HCT116 (cell line): ENCODE results near the gene SLC2A13. TPM values are rescaled to one million over a fixed set of nuclear protein-coding genes. Genes with fewer than 3 reads are reported as not detected.
"Not testable (repeated sequence)": the region's sequence is repeated elsewhere in the genome, so short reads cannot be mapped to it uniquely, and the experiment has no call there.

Source experiments
- ATAC-seq: fragments of 200-7000 bp; cut with Tn5 transposase; 2 replicates; pipeline ENCODE4 v1.9.1; 2020; ENCODE audit warnings: mild to moderate bottlenecking, moderate library complexity
- BruUV-seq: library from RNA; stranded (reverse); fragments of 400-500 nt; replicated peaks from 2 replicates; lab custom pipeline; 2021; lab: Mats Ljungman, UMichigan
- CTCF ChIA-PET: fragments of 300-600 bp; sonication (Branson Sonifier 250); formaldehyde crosslinking; loops from one replicate; lab custom pipeline; 2021; ENCODE audit warnings: antibody characterized with exemption; lab: Charles Lee
- POLR2A ChIA-PET: fragments of 300-600, 350-600 bp; sonication (Branson Sonifier 250); formaldehyde crosslinking; loops from one replicate; lab custom pipeline; 2021; ENCODE audit warnings: antibody characterized with exemption; lab: Charles Lee
- RAD21 ChIA-PET, 2 experiments: fragments of 300-600 bp; sonication (Branson Sonifier 250); formaldehyde crosslinking; loops; one replicate each; lab custom pipeline; 2023; ENCODE audit warnings: low total read pairs in 2 of 2; ENCODE audit not compliant: uncharacterized antibody in 2 of 2, unreplicated experiment in 2 of 2, low non-redundant PET in 1 of 2; lab: Charles Lee
- DNase-seq: peaks from one replicate; pipeline ENCODE4 v3.0.0-alpha.2; 2010; ENCODE audit warnings: low read depth, low spot score
- H2AFZ ChIP-seq: fragments of 200-600 bp; shearing (Covaris generic), sonication (generic); 2 replicates; pipeline ENCODE4 v1.6.1; 2017; ENCODE audit warnings: low read depth, mixed run types, mixed read lengths, antibody characterized with exemption, low read length; ENCODE audit not compliant: poor library complexity, severe bottlenecking
- H3K27ac ChIP-seq: 2 replicates; pipeline ENCODE4 v1.5.1; 2012; ENCODE audit warnings: low read depth, low read length
- H3K27me3 ChIP-seq: fragments of 200-600 bp; sonication (generic); 2 replicates; pipeline ENCODE4 v1.6.1; 2016; ENCODE audit warnings: mixed run types, low read length, mixed read lengths; ENCODE audit not compliant: insufficient read depth
- H3K36me3 ChIP-seq, 2 experiments: fragments of 200-500 bp in 1 of 2; fragments of 200-600 bp in 1 of 2; sonication (Bioruptor generic) in 1 of 2; sonication (generic) in 1 of 2; 2 replicates each; pipeline versions ENCODE4 v1.5.1 to v1.6.1; 2014 to 2016; ENCODE audit warnings: low read length in 2 of 2, inconsistent platforms in 1 of 2, mixed read lengths in 1 of 2, mixed run types in 1 of 2; ENCODE audit not compliant: insufficient read depth in 2 of 2, control insufficient read depth in 1 of 2
- H3K4me1 ChIP-seq, 2 experiments: fragments of 200-600 bp in 1 of 2; sonication (generic) in 1 of 2; 2 replicates each; pipeline versions ENCODE4 v1.5.1 to v1.6.1; 2012 to 2017; ENCODE audit warnings: low read length in 2 of 2, inconsistent platforms in 1 of 2, mild to moderate bottlenecking in 1 of 2, mixed read lengths in 1 of 2, mixed run types in 1 of 2, moderate library complexity in 1 of 2; ENCODE audit not compliant: insufficient read depth in 2 of 2, control insufficient read depth in 1 of 2
- H3K4me2 ChIP-seq: fragments of 200-600 bp; sonication (generic); 2 replicates; pipeline ENCODE4 v1.6.1; 2017; ENCODE audit warnings: mixed run types, low read length, mixed read lengths
- H3K4me3 ChIP-seq, 2 experiments: fragments of 200-600 bp in 1 of 2; sonication (generic) in 1 of 2; replicated peaks in 1 of 2; 2 replicates each; pipeline ENCODE4 v1.5.1; 2011 to 2016; ENCODE audit warnings: low read length in 2 of 2, control low read depth in 1 of 2, low read depth in 1 of 2, mild to moderate bottlenecking in 1 of 2, mixed read lengths in 1 of 2, mixed run types in 1 of 2
- H3K79me2 ChIP-seq: fragments of 200-600 bp; sonication (generic); 2 replicates; pipeline ENCODE4 v1.6.1; 2017; ENCODE audit warnings: mild to moderate bottlenecking, mixed run types, low read length, moderate library complexity, mixed read lengths; ENCODE audit not compliant: insufficient read depth
- H3K9ac ChIP-seq: fragments of 200-600 bp; sonication (generic); 2 replicates; pipeline ENCODE4 v1.6.1; 2016; ENCODE audit warnings: low read length, mixed read lengths
- H3K9me2 ChIP-seq: fragments of 200-600 bp; sonication (generic), shearing (Covaris generic); 2 replicates; pipeline ENCODE4 v1.6.1; 2017; ENCODE audit warnings: mixed run types, mild to moderate bottlenecking, moderate library complexity; ENCODE audit not compliant: insufficient read depth
- H3K9me3 ChIP-seq, 2 experiments: fragments of 200-500 bp in 1 of 2; fragments of 200-600 bp in 1 of 2; sonication (Bioruptor generic) in 1 of 2; sonication (generic) in 1 of 2; 2 replicates each; pipeline ENCODE4 v1.6.1; 2014 to 2017; ENCODE audit warnings: low read length in 2 of 2, mixed read lengths in 2 of 2, inconsistent platforms in 1 of 2, low read depth in 1 of 2, mild to moderate bottlenecking in 1 of 2, mixed run types in 1 of 2, moderate library complexity in 1 of 2; ENCODE audit not compliant: control insufficient read depth in 1 of 2, insufficient read depth in 1 of 2
- H4K20me1 ChIP-seq: fragments of 200-600 bp; sonication (generic), shearing (Covaris generic); 2 replicates; pipeline ENCODE4 v1.6.1; 2017; ENCODE audit warnings: mixed run types, mild to moderate bottlenecking, moderate library complexity; ENCODE audit not compliant: insufficient read depth
- CEBPB ChIP-seq: IDR thresholded peaks from 2 replicates; pipeline ENCODE4 v1.6.1; 2012; ENCODE audit warnings: low read depth
- EGR1 ChIP-seq: IDR thresholded peaks from 2 replicates; pipeline ENCODE4 v1.6.1; 2012; ENCODE audit warnings: low read depth
- ELF1 ChIP-seq: IDR thresholded peaks from 2 replicates; pipeline ENCODE4 v1.6.1; 2012; ENCODE audit warnings: low read depth, borderline replicate concordance
- EZH2 ChIP-seq: fragments of 200-600 bp; sonication (generic); IDR thresholded peaks from 2 replicates; pipeline ENCODE4 v1.6.1; 2017; ENCODE audit warnings: antibody characterized with exemption, mixed run types
- POLR2A ChIP-seq: IDR thresholded peaks from 2 replicates; pipeline ENCODE4 v1.7.0; 2011; ENCODE audit warnings: borderline replicate concordance; ENCODE audit not compliant: insufficient read depth, insufficient read length; ENCODE audit errors: extremely low read depth
- RAD21 ChIP-seq: IDR thresholded peaks from 2 replicates; pipeline ENCODE4 v1.6.1; 2012; ENCODE audit warnings: low read depth, mild to moderate bottlenecking
- SP1 ChIP-seq: IDR thresholded peaks from 2 replicates; pipeline ENCODE4 v1.6.1; 2012; ENCODE audit warnings: low read depth
- ZFX ChIP-seq: fragments of 450-650 bp; IDR thresholded peaks from 2 replicates; pipeline ENCODE4 v1.6.1; 2017
- ZNF274 ChIP-seq: fragments of 200-500 bp; sonication (Bioruptor generic); IDR thresholded peaks from 2 replicates; pipeline ENCODE4 v1.6.1; 2014; ENCODE audit warnings: mild to moderate bottlenecking, low read depth, low read length, inconsistent platforms
- intact Hi-C: fragments of 100-400 bp; cut with micrococcal nuclease; formaldehyde crosslinking; loops from 2 replicates; pipeline ENCODE4 v1.10.0; 2022
- total RNA-seq: library from RNA; stranded (reverse); gene quantifications from one replicate; pipeline ENCODE4 v1.2.1, GENCODE V29; 2021; ENCODE audit not compliant: unreplicated experiment
- TF ChIP-seq, protein P1 (sequence below): IDR thresholded peaks from 2 replicates; pipeline ENCODE4 v1.6.1; 2012
- TF ChIP-seq, protein P2 (sequence below): IDR thresholded peaks from 2 replicates; pipeline ENCODE4 v1.6.1; 2012; ENCODE audit warnings: low read depth
- TF ChIP-seq, protein P3 (sequence below): IDR thresholded peaks from 2 replicates; pipeline ENCODE4 v1.6.1; 2011; ENCODE audit warnings: mild to moderate bottlenecking, low read length, moderate library complexity; ENCODE audit not compliant: insufficient replicate concordance; ENCODE audit errors: extremely low read depth

SLC2A13 gene
- total RNA-seq, 1 experiment from 2014 or later: 6.8 TPM

DNA sequence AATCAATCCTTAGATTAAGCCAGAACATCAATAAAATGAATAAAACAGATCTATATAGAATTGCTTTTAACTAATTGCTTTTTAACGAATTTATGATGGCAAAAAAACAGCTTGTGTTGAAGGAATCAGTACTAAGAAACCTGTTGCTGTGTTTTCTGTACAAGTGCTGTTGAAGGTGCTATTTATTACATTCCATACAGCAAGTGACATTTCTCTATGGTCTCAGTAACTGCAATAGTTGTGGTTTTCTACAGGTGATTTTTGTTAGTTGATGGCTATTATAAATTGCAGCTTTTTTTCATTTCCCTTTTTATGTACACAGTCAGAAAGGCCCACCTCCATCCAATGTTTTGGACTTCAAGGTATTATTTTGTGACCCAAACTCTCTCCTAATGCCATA lies 56.6 kb downstream of the SLC2A13 start:
- H3K4me2 ChIP-seq: no peak overlapping the region
- intact Hi-C loops: loop anchor here (10.0 kb wide), 1 partner anchor 1184 kb away; no protein-coding TSS in a partner anchor
- H3K9ac ChIP-seq: no peak overlapping the region
- H3K9me3 ChIP-seq: no peaks in the 10 kb centered on the region
- ChIA-PET POLR2A (no interaction called here), CTCF (no interaction called here), RAD21 (no interaction called here)
- no peak for DNase-seq
- H3K27ac ChIP-seq: no peak overlapping the region
- no peak overlapping the region for H2AFZ ChIP-seq
- no TSS peak for BruUV-seq
- no peaks in the 10 kb centered on the region for H3K79me2 ChIP-seq
- no peak overlapping the region for H3K4me3 ChIP-seq
- TF ChIP-seq RAD21: no peak
- TF ChIP-seq CEBPB: no peak
- TF ChIP-seq, protein P1, sequence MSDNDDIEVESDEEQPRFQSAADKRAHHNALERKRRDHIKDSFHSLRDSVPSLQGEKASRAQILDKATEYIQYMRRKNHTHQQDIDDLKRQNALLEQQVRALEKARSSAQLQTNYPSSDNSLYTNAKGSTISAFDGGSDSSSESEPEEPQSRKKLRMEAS: no peak
- no peak for TF ChIP-seq ZFX
- TF ChIP-seq EGR1: no peak
- TF ChIP-seq ZNF274: no peak
- no peak for TF ChIP-seq EZH2
- TF ChIP-seq, protein P2, sequence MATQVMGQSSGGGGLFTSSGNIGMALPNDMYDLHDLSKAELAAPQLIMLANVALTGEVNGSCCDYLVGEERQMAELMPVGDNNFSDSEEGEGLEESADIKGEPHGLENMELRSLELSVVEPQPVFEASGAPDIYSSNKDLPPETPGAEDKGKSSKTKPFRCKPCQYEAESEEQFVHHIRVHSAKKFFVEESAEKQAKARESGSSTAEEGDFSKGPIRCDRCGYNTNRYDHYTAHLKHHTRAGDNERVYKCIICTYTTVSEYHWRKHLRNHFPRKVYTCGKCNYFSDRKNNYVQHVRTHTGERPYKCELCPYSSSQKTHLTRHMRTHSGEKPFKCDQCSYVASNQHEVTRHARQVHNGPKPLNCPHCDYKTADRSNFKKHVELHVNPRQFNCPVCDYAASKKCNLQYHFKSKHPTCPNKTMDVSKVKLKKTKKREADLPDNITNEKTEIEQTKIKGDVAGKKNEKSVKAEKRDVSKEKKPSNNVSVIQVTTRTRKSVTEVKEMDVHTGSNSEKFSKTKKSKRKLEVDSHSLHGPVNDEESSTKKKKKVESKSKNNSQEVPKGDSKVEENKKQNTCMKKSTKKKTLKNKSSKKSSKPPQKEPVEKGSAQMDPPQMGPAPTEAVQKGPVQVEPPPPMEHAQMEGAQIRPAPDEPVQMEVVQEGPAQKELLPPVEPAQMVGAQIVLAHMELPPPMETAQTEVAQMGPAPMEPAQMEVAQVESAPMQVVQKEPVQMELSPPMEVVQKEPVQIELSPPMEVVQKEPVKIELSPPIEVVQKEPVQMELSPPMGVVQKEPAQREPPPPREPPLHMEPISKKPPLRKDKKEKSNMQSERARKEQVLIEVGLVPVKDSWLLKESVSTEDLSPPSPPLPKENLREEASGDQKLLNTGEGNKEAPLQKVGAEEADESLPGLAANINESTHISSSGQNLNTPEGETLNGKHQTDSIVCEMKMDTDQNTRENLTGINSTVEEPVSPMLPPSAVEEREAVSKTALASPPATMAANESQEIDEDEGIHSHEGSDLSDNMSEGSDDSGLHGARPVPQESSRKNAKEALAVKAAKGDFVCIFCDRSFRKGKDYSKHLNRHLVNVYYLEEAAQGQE: no peak
- TF ChIP-seq SP1: no peak
- TF ChIP-seq POLR2A: no peak
- TF ChIP-seq ELF1: no peak
- TF ChIP-seq, protein P3, sequence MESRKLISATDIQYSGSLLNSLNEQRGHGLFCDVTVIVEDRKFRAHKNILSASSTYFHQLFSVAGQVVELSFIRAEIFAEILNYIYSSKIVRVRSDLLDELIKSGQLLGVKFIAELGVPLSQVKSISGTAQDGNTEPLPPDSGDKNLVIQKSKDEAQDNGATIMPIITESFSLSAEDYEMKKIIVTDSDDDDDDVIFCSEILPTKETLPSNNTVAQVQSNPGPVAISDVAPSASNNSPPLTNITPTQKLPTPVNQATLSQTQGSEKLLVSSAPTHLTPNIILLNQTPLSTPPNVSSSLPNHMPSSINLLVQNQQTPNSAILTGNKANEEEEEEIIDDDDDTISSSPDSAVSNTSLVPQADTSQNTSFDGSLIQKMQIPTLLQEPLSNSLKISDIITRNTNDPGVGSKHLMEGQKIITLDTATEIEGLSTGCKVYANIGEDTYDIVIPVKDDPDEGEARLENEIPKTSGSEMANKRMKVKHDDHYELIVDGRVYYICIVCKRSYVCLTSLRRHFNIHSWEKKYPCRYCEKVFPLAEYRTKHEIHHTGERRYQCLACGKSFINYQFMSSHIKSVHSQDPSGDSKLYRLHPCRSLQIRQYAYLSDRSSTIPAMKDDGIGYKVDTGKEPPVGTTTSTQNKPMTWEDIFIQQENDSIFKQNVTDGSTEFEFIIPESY: no peak
- no peaks in the 10 kb centered on the region for H3K9me2 ChIP-seq
- no peaks in the 10 kb centered on the region for H3K4me1 ChIP-seq
- no peaks in the 10 kb centered on the region for H4K20me1 ChIP-seq
- no peak for ATAC-seq
- H3K36me3 ChIP-seq: no peaks in the 10 kb centered on the region
- H3K27me3 ChIP-seq: no peaks in the 10 kb centered on the region

DNA sequence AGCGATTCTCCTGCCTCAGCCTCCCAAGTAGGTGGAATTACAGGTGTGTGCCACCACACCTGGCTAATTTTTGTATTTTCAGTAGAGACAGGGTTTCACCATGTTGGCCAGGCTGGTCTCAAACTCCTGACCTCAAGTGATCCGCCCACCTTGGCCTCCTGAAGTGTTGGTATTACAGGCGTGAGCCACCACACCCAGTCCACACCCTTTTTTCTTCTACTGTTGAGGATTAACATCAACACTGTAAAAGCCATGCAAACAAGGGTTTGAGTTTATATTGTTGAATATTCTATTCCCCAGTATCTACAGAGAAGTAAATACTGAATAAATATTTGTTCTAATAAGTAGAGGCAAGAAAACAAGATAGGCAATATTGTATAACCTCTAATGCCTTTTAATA lies 58.9 kb downstream of the SLC2A13 start:
- ATAC-seq, BruUV-seq, POLR2A ChIA-PET, RAD21 ChIA-PET, H3K9ac ChIP-seq, H3K36me3 ChIP-seq, H3K27me3 ChIP-seq, CTCF ChIA-PET, H3K27ac ChIP-seq, H3K4me3 ChIP-seq, H2AFZ ChIP-seq, H4K20me1 ChIP-seq, DNase-seq, H3K9me3 ChIP-seq, H3K79me2 ChIP-seq, H3K4me2 ChIP-seq, H3K9me2 ChIP-seq, H3K4me1 ChIP-seq: not testable (repeated sequence)
- intact Hi-C loops: loop anchor here (10.0 kb wide), 1 partner anchor 1182 kb away; no protein-coding TSS in a partner anchor
